ENCODE results near the gene RPSA. TPM values are rescaled to one million over a fixed set of nuclear protein-coding genes. Genes with fewer than 3 reads are reported as not detected.
A peak's percentile ranks its signal among the peaks of the same experiment; 100 is the strongest.

Gene RPSA
- total and polyA plus RNA-seq, 9 of the 15 experiments (the other 6 are each of a cell fraction or from before 2014, with no cell fraction given): 2,290 to 4,272 (median 2,730) TPM

- no peak for TF ChIP-seq REST (IDR thresholded peaks at IDR 0.05; ENCODE audit: borderline replicate concordance)
- TF ChIP-seq REST (CRISPR knock-in tag; IDR thresholded peaks at IDR 0.05; ENCODE audit: low read depth): no peak
- no peak for TF ChIP-seq EWSR1 (IDR thresholded peaks at IDR 0.05; ENCODE audit: borderline replicate concordance, low read depth, partially characterized antibody)
- no peak for TF ChIP-seq RCOR1 (IDR thresholded peaks at IDR 0.05; ENCODE audit: borderline replicate concordance in 1 of 2, low read depth in 2 of 2, low read length in 2 of 2)
- TF ChIP-seq UBTF (IDR thresholded peaks at IDR 0.05; ENCODE audit: borderline replicate concordance in 1 of 2, low read depth in 2 of 2, low read length in 2 of 2): peak in 1 of 2 experiments; percentile 72; a peak in 1 of 4 replicates
- no peak for TF ChIP-seq KLF10 (CRISPR knock-in tag; IDR thresholded peaks at IDR 0.05)
- TF ChIP-seq ZNF830 (CRISPR knock-in tag; IDR thresholded peaks at IDR 0.05): peak; percentile 22; the same call in 1 of the 2 replicates
- TF ChIP-seq TAF15 (IDR thresholded peaks at IDR 0.05; ENCODE audit: low read depth, low read length): no peak
- TF ChIP-seq DPF2 (IDR thresholded peaks at IDR 0.05): no peak
- TF ChIP-seq HDAC1 (IDR thresholded peaks at IDR 0.05): peak in 1 of 2 experiments; percentile 95; a peak in 2 of 4 replicates
- no peak for TF ChIP-seq HDGF (IDR thresholded peaks at IDR 0.05)
- no peak for TF ChIP-seq ZNF280B (CRISPR knock-in tag; IDR thresholded peaks at IDR 0.05)
- TF ChIP-seq MEIS2 (IDR thresholded peaks at IDR 0.05; ENCODE audit: partially characterized antibody): no peak
- 0 out of 2 replicates have a peak, but pooled peaks have one; percentile 1 for TF ChIP-seq NFE2 (IDR thresholded peaks at IDR 0.05; ENCODE audit: low read depth)
- TF ChIP-seq RNF2 (IDR thresholded peaks at IDR 0.05): peak; percentile 44; the same call in 1 of the 2 replicates
- TF ChIP-seq FOXJ3 (CRISPR knock-in tag; IDR thresholded peaks at IDR 0.05): no peak
- TF ChIP-seq TAL1 (IDR thresholded peaks at IDR 0.05): no peak
Measured at GRCh38 chr3:39383881-39384664, 22.4 kb upstream of the RPSA start (continued).
